ENCODE results near the gene XRCC5. TPM values are rescaled to one million over a fixed set of nuclear protein-coding genes. Genes with fewer than 3 reads are reported as not detected.

XRCC5 gene
- total RNA-seq, 4 donors from 2014 or later, result 61.2 to 320 (median 168) TPM

DNA sequence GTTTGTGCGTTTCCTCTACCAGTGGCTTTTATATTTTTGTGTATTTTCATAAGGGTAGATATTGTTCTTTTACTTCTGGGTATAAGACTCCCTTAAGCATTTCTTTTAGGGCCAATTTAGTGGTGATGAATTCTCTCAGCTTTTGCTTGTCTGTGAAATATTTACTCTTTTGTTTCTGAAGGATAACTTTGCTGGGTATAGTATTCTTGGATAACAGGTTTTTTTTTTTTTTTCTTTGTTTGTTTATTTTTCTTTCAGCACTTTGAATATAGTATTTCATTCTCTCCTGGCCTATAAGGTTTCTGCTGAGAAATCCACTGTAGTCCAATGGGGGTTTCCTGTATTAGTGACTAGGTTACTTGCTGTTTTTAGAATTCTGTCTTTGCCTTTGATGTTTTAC is 122.7 kb downstream of the XRCC5 start:
- Histone ChIP-seq H3K27ac (no peak overlapping the region), H3K4me3 (no peak overlapping the region), H3K9me3 (peaks cover 0 to 7% of the 10 kb centered on the region in 2 donors), H3K27me3 (no peaks in the 10 kb centered on the region), H3K36me3 (no peaks in the 10 kb centered on the region), H3K4me1 (no peaks in the 10 kb centered on the region)
- DNase-seq, result no peak
- TF ChIP-seq CTCF (IDR thresholded peaks at IDR 0.05) (no peak), POLR2A (IDR thresholded peaks at IDR 0.05) (no peak)
- intact Hi-C loops (cut with DNase I; ENCODE audit: low total_unique reads), result no loop called here

- Histone ChIP-seq H3K36me3 (no peaks in the 10 kb centered on the region), H3K4me3 (no peak overlapping the region), H3K27ac (no peak overlapping the region), H3K9me3 (peaks cover 0 to 7% of the 10 kb centered on the region in 2 donors), H3K27me3 (no peaks in the 10 kb centered on the region), H3K4me1 (no peaks in the 10 kb centered on the region)
- no peak for TF ChIP-seq CTCF (IDR thresholded peaks at IDR 0.05)
- no peak for TF ChIP-seq POLR2A (IDR thresholded peaks at IDR 0.05)
- DNase-seq, result no peak
- intact Hi-C loops (cut with DNase I; ENCODE audit: low total_unique reads), result no loop called here
Observed at GRCh38 chr2:216232721-216233120, 123.6 kb downstream of the XRCC5 start.

DNA sequence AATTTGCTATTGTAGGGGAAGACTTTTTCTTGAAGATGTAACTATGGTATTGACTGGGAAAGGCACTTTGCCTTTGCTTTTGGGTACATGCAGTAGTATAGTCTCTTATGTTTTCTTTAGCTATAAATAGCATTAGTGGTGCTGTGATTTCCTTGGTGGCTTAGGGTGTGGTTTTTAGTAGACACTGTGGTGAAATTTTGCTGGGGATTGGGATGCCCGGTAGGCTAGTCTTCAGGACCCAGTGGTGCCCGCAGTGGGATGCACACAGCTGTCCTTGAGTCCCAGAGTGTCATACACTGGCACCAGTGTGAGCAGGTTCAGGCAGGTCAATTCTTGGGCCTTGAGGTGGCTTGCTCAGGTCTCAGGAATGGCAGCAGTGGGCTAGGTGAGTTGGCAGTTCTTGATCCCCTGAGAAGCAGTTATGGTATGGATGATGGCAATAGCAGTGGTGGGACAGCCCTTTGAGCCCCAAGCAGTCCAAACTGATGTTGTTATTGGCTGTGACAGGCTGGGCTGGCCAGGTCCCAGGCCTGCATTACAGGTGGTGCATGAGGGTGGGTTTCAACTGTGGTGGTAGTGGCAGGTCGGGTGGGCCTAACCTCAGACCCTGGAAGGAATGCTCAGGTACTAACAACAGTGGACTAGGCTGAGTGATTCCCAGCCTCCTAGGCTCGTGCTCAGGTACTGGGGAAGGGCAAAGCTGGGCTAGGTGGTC is 124.3 kb downstream of the XRCC5 start:
- peaks cover 0 to 7% of the 10 kb centered on the region in 2 donors for H3K9me3 ChIP-seq
- H3K27me3 ChIP-seq, result no peaks in the 10 kb centered on the region
- intact Hi-C loops (cut with DNase I; ENCODE audit: low total_unique reads), result no loop called here
- H3K4me3 ChIP-seq, result no peak overlapping the region
- no peaks in the 10 kb centered on the region for H3K36me3 ChIP-seq
- no peak for TF ChIP-seq CTCF (IDR thresholded peaks at IDR 0.05)
- TF ChIP-seq POLR2A (IDR thresholded peaks at IDR 0.05), result no peak
- H3K4me1 ChIP-seq, result no peaks in the 10 kb centered on the region
- H3K27ac ChIP-seq, result no peak overlapping the region
- no peak for DNase-seq

- no peak overlapping the region for H3K27ac ChIP-seq
- H3K9me3 ChIP-seq, result peaks cover 0 to 7% of the 10 kb centered on the region in 2 donors
- intact Hi-C loops (cut with DNase I; ENCODE audit: low total_unique reads), result no loop called here
- DNase-seq, result no peak
- H3K36me3 ChIP-seq, result no peaks in the 10 kb centered on the region
- no peaks in the 10 kb centered on the region for H3K27me3 ChIP-seq
- TF ChIP-seq POLR2A (IDR thresholded peaks at IDR 0.05) (no peak), CTCF (IDR thresholded peaks at IDR 0.05) (no peak)
- H3K4me3 ChIP-seq, result no peak overlapping the region
- H3K4me1 ChIP-seq, result no peaks in the 10 kb centered on the region
Observed at GRCh38 chr2:216234106-216234505, 125.0 kb downstream of the XRCC5 start.

DNA sequence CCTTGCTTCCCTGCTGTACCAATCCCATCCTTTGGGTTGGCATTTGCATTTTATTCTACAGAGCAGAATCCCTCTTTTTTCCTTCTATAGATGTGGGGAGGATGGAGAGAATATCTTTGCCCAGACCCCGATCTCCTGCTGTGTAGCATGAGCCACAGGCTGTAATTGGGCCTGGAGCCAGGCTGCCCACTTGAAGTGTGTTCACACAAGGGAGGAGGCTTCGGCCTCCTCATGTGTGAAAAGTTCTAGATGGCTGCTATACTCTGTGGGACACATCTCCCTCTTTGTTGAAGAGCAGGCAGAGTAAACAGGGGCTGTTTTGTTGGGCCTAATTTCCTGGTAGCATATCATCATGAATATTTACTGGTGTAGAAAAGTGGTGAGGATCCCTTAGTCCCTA is 126.3 kb downstream of the XRCC5 start:
- peaks cover 0 to 7% of the 10 kb centered on the region in 2 donors for H3K9me3 ChIP-seq
- intact Hi-C loops (cut with DNase I; ENCODE audit: low total_unique reads), result no loop called here
- TF ChIP-seq POLR2A (IDR thresholded peaks at IDR 0.05) (no peak), CTCF (IDR thresholded peaks at IDR 0.05) (no peak)
- no peaks in the 10 kb centered on the region for H3K4me1 ChIP-seq
- no peaks in the 10 kb centered on the region for H3K36me3 ChIP-seq
- DNase-seq, result no peak
- H3K27ac ChIP-seq, result no peak overlapping the region
- no peaks in the 10 kb centered on the region for H3K27me3 ChIP-seq
- no peak overlapping the region for H3K4me3 ChIP-seq
